Gastrocnemius medialis (tissue), 4 donors: ENCODE results near the gene C17orf58.

Source experiments
- CTCF ChIP-seq, 5 experiments: fragments of 450-650 bp in 3 of 5; fragments of 200-600 bp in 2 of 5; sonication (generic) in 2 of 5; IDR thresholded peaks in 4 of 5; conservative IDR thresholded peaks in 1 of 5; 1 replicate in 4 of 5; 2 replicates in 1 of 5; pipeline ENCODE4 v1.5.1; 2016 to 2019; ENCODE audit warnings: antibody characterized with exemption in 5 of 5, mild to moderate bottlenecking in 3 of 5, moderate library complexity in 3 of 5
- POLR2A ChIP-seq, 2 donors: fragments of 450-650 bp; IDR thresholded peaks; one replicate each; pipeline ENCODE4 v1.6.1; 2017; ENCODE audit warnings: antibody characterized with exemption in 2 of 2, mild to moderate bottlenecking in 2 of 2, moderate library complexity in 2 of 2

- TF ChIP-seq CTCF (IDR thresholded peaks at IDR 0.05 in 4 of 5, conservative IDR thresholded peaks at IDR 0.05 in 1 of 5) (no peak), POLR2A (IDR thresholded peaks at IDR 0.05) (no peak)
Measured at GRCh38 chr17:68029512-68030215, 33.4 kb upstream of the C17orf58 start.
